NCI-H1105 treated with DMSO at 0.1 percent for 48 hours (cell line): ENCODE results near the gene AKAIN1.

Source experiments
- DNase-seq: peaks from one replicate; lab custom pipeline; 2025; lab: John Stamatoyannopoulos, UW

AKAIN1 gene

GRCh38 chr18:5197032-5197434 is at the start of gene AKAIN1:
AKAIN1 (minus strand) TSS chr18:5197257; CDS start chr18:5197053, 204 bp downstream.
- DNase-seq, result peak; percentile 3

- DNase-seq, result no peak
These were observed 47.9 kb upstream of the AKAIN1 start for GRCh38 chr18:5244941-5245340.

- no peak for DNase-seq
These were observed 42.4 kb upstream of the AKAIN1 start for GRCh38 chr18:5239447-5239846.

GRCh38 chr18:5238371-5238976 is 41.4 kb upstream of the AKAIN1 start:
- no peak for DNase-seq

GRCh38 chr18:5237723-5238370 is 40.8 kb upstream of the AKAIN1 start:
- DNase-seq, result peak; percentile 61

- peak; percentile 54 for DNase-seq
These were observed 40.1 kb upstream of the AKAIN1 start for GRCh38 chr18:5237083-5237722.

- no peak for DNase-seq
These were observed 17.7 kb upstream of the AKAIN1 start for GRCh38 chr18:5214583-5215351.

GRCh38 chr18:5207471-5208150 is 10.6 kb upstream of the AKAIN1 start:
- no peak for DNase-seq

- DNase-seq, result no peak
These were observed 1.3 kb upstream of the AKAIN1 start for GRCh38 chr18:5198311-5198710.

- DNase-seq, result no peak
These were observed 404 bp upstream of the AKAIN1 start for GRCh38 chr18:5197461-5197860.

GRCh38 chr18:5196253-5197031 is 615 bp downstream of the AKAIN1 start:
- no peak for DNase-seq

GRCh38 chr18:5195656-5196055 is 1.4 kb downstream of the AKAIN1 start:
- no peak for DNase-seq

- DNase-seq, result no peak
These were observed 16.8 kb downstream of the AKAIN1 start for GRCh38 chr18:5180254-5180653.

- DNase-seq, result no peak
These were observed 18.5 kb downstream of the AKAIN1 start for GRCh38 chr18:5178519-5178918.

- no peak for DNase-seq
These were observed 21.7 kb downstream of the AKAIN1 start for GRCh38 chr18:5175378-5175777.

- no peak for DNase-seq
These were observed 23.4 kb downstream of the AKAIN1 start for GRCh38 chr18:5173646-5174045.

GRCh38 chr18:5173236-5173635 is 23.8 kb downstream of the AKAIN1 start:
- DNase-seq, result no peak

GRCh38 chr18:5167831-5168230 is 29.2 kb downstream of the AKAIN1 start:
- no peak for DNase-seq

GRCh38 chr18:5166606-5167280 is 30.3 kb downstream of the AKAIN1 start:
- DNase-seq, result no peak

GRCh38 chr18:5164903-5165302 is 32.2 kb downstream of the AKAIN1 start:
- DNase-seq, result no peak

- DNase-seq, result no peak
These were observed 34.9 kb downstream of the AKAIN1 start for GRCh38 chr18:5162111-5162510.
